H9 (cell line): ENCODE data around the gene CYBB. TPM values are rescaled to one million over a fixed set of nuclear protein-coding genes. Genes with fewer than 3 reads are reported as not detected.

ENCODE experiments used
- DNase-seq: peaks from one replicate; pipeline ENCODE4 v3.0.0-alpha.2; 2017
- H2AFZ ChIP-seq: one replicate; pipeline ENCODE4 v1.6.1; 2013; ENCODE audit warnings: mild to moderate bottlenecking, low read length, control low read depth, moderate library complexity
- H2AK5ac ChIP-seq: 2 replicates; pipeline ENCODE4 v1.6.1; 2013; ENCODE audit warnings: low read length, control low read depth, mixed read lengths; ENCODE audit not compliant: insufficient read length
- H2BK120ac ChIP-seq: one replicate; pipeline ENCODE4 v1.6.1; 2013; ENCODE audit warnings: low read depth, mild to moderate bottlenecking, low read length, control low read depth, inconsistent platforms; ENCODE audit not compliant: poor library complexity, severe bottlenecking
- H2BK12ac ChIP-seq: 2 replicates; pipeline ENCODE4 v1.6.1; 2013; ENCODE audit warnings: low read length, control low read depth, mixed read lengths, low read depth; ENCODE audit not compliant: insufficient read length
- H2BK15ac ChIP-seq: 2 replicates; pipeline ENCODE4 v1.6.1; 2013; ENCODE audit warnings: low read depth, low read length, control low read depth
- H2BK20ac ChIP-seq: one replicate; pipeline ENCODE4 v1.6.1; 2013; ENCODE audit warnings: low read depth, mild to moderate bottlenecking, low read length, control low read depth, inconsistent platforms; ENCODE audit not compliant: poor library complexity, severe bottlenecking
- H2BK5ac ChIP-seq: 2 replicates; pipeline ENCODE4 v1.6.1; 2013; ENCODE audit warnings: low read length, control low read depth, mixed read lengths; ENCODE audit not compliant: insufficient read length
- H3K14ac ChIP-seq: 2 replicates; pipeline ENCODE4 v1.6.1; 2013; ENCODE audit warnings: low read length, control low read depth; ENCODE audit not compliant: insufficient read depth
- H3K18ac ChIP-seq: 2 replicates; pipeline ENCODE4 v1.6.1; 2013; ENCODE audit warnings: low read depth, mild to moderate bottlenecking, mixed read lengths, low read length, control low read depth; ENCODE audit not compliant: insufficient read length
- H3K23ac ChIP-seq: 2 replicates; pipeline ENCODE4 v1.6.1; 2013; ENCODE audit warnings: low read length, control low read depth, mixed read lengths, low read depth; ENCODE audit not compliant: insufficient read length
- H3K23me2 ChIP-seq: 2 replicates; pipeline ENCODE4 v1.6.1; 2013; ENCODE audit warnings: low read depth, mild to moderate bottlenecking, mixed read lengths, low read length, control low read depth; ENCODE audit not compliant: insufficient read length, poor library complexity, severe bottlenecking
- H3K27ac ChIP-seq: 2 replicates; pipeline ENCODE4 v1.5.1; 2013; ENCODE audit warnings: low read length, control low read depth, mixed read lengths, low read depth; ENCODE audit not compliant: insufficient read length
- H3K27me3 ChIP-seq: 2 replicates; pipeline ENCODE4 v1.6.1; 2013; ENCODE audit warnings: low read length, control low read depth, inconsistent platforms; ENCODE audit not compliant: insufficient read depth
- H3K4ac ChIP-seq: 2 replicates; pipeline ENCODE4 v1.6.1; 2013; ENCODE audit warnings: low read depth, mild to moderate bottlenecking, control low read depth, inconsistent platforms, low read length, moderate library complexity
- H3K4me1 ChIP-seq: 2 replicates; pipeline ENCODE4 v1.6.1; 2013; ENCODE audit warnings: low read length, control low read depth, inconsistent platforms; ENCODE audit not compliant: insufficient read depth
- H3K4me2 ChIP-seq: 2 replicates; pipeline ENCODE4 v1.6.1; 2013; ENCODE audit warnings: low read length, control low read depth, mixed read lengths; ENCODE audit not compliant: insufficient read length, insufficient read depth
- H3K56ac ChIP-seq: 2 replicates; pipeline ENCODE4 v1.6.1; 2013; ENCODE audit warnings: low read depth, mild to moderate bottlenecking, mixed read lengths, low read length, control low read depth; ENCODE audit not compliant: insufficient read length
- H3K79me1 ChIP-seq: 2 replicates; pipeline ENCODE4 v1.6.1; 2013; ENCODE audit warnings: low read depth, mild to moderate bottlenecking, moderate library complexity, low read length, control low read depth, inconsistent platforms; ENCODE audit not compliant: insufficient read depth, poor library complexity, severe bottlenecking
- H3K79me2 ChIP-seq: 2 replicates; pipeline ENCODE4 v1.6.1; 2013; ENCODE audit warnings: low read length, control low read depth, inconsistent platforms; ENCODE audit not compliant: insufficient read depth
- H3K9ac ChIP-seq: 2 replicates; pipeline ENCODE4 v1.6.1; 2013; ENCODE audit warnings: low read length, control low read depth, mixed read lengths; ENCODE audit not compliant: insufficient read length; ENCODE audit errors: extremely low read depth
- H3K9me3 ChIP-seq: one replicate; pipeline ENCODE4 v1.6.1; 2013; ENCODE audit warnings: low read depth, low read length, inconsistent platforms; ENCODE audit not compliant: control insufficient read depth
- H3T11ph ChIP-seq: one replicate; pipeline ENCODE4 v1.6.1; 2013; ENCODE audit warnings: mild to moderate bottlenecking, low read length, control low read depth, inconsistent platforms
- H4K20me1 ChIP-seq: one replicate; pipeline ENCODE4 v1.6.1; 2013; ENCODE audit not compliant: control insufficient read depth, insufficient read length, insufficient read depth
- H4K5ac ChIP-seq: 2 replicates; pipeline ENCODE4 v1.6.1; 2013; ENCODE audit warnings: low read depth, mild to moderate bottlenecking, mixed read lengths, low read length, control low read depth; ENCODE audit not compliant: insufficient read length
- H4K8ac ChIP-seq: replicated peaks from 2 replicates; pipeline ENCODE4 v1.6.1; 2013; ENCODE audit warnings: low read length, control low read depth, mixed read lengths, low read depth; ENCODE audit not compliant: insufficient read length
- H4K91ac ChIP-seq: 2 replicates; pipeline ENCODE4 v1.6.1; 2013; ENCODE audit warnings: low read depth, mild to moderate bottlenecking, moderate library complexity, mixed read lengths, low read length, control low read depth; ENCODE audit not compliant: insufficient read length
- H3K27ac Mint-ChIP-seq, 3 experiments: 2 replicates in 2 of 3; 3 replicates in 1 of 3; pipeline ENCODE4 v1.8.0; 2020 to 2021; ENCODE audit warnings: mixed read lengths in 3 of 3, mild to moderate bottlenecking in 1 of 3, moderate library complexity in 1 of 3
- H3K27me3 Mint-ChIP-seq: 2 replicates; pipeline ENCODE4 v1.8.0; 2021; ENCODE audit warnings: low read depth, mild to moderate bottlenecking, moderate library complexity, mixed read lengths
- H3K36me3 Mint-ChIP-seq, 3 experiments: 2 replicates in 2 of 3; 3 replicates in 1 of 3; pipeline ENCODE4 v1.8.0; 2020 to 2021; ENCODE audit warnings: low read depth in 3 of 3, mixed read lengths in 3 of 3; ENCODE audit not compliant: insufficient read depth in 1 of 3
- H3K4me1 Mint-ChIP-seq, 2 experiments: 2 replicates each; pipeline ENCODE4 v1.8.0; 2020; ENCODE audit warnings: mixed read lengths in 2 of 2
- H3K4me3 Mint-ChIP-seq, 2 experiments: 2 replicates in 1 of 2; 3 replicates in 1 of 2; pipeline ENCODE4 v1.8.0; 2020 to 2021; ENCODE audit warnings: mild to moderate bottlenecking in 2 of 2, mixed read lengths in 2 of 2, moderate library complexity in 1 of 2
- H3K9me3 Mint-ChIP-seq, 2 experiments: 2 replicates in 1 of 2; 3 replicates in 1 of 2; pipeline ENCODE4 v1.8.0; 2020; ENCODE audit warnings: mild to moderate bottlenecking in 2 of 2, mixed read lengths in 2 of 2, moderate library complexity in 1 of 2
- WGBS: extraction: QIAGEN DNeasy Blood & Tissue Kit; methylation state at CpG from one replicate; pipeline ENCODE4 v1.1.7; 2013; ENCODE audit warnings: missing lambda C conversion rate, low lambda C conversion rate, mixed read lengths; ENCODE audit not compliant: insufficient read length; ENCODE audit errors: extremely low coverage; 5-methylcytosine and 5-hydroxymethylcytosine counted together
- total RNA-seq: library from RNA; stranded (reverse); gene quantifications from 2 replicates; pipeline ENCODE4 v1.2.1, GENCODE V29; 2021
- TF ChIP-seq, protein P1 (sequence below): fragments of 200-600 bp; sonication (generic); conservative IDR thresholded peaks from 3 replicates; pipeline ENCODE4 v1.8.0; 2021; ENCODE audit warnings: antibody characterized with exemption, mild to moderate bottlenecking

The CYBB gene
- total RNA-seq, 1 experiment from 2014 or later = 0.07 TPM

DNA sequence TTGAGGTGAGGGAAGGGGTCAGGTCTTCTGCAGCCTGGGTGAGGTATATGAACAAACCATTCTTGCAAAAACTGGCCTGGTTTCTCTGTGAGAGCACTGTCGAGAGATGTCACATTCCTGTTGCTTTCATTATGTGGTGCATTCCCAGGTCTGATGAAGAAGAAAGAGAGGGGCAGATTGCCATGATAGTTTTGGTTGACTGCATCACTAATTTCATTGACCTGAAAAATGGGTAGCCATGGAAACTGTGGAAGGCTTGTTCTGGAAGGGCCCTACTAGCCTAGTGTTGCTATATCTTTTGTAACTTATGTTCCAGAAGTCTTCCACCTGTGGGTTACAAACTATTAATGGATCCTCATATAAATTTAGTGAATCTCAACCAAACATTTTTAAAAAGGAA is 32.9 kb upstream of the CYBB start:
- no peaks in the 10 kb centered on the region for H3K27me3 ChIP-seq
- no peak overlapping the region for H2BK12ac ChIP-seq
- no peaks in the 10 kb centered on the region for H3K79me1 ChIP-seq
- H3K27ac ChIP-seq = no peak overlapping the region
- no peaks in the 10 kb centered on the region for H3K23me2 ChIP-seq
- H3K36me3 Mint-ChIP-seq = 0 out of 7 replicates have a peak, but pooled peaks cover 0 to 1% (median 0%) of the 10 kb centered on the region in 3 experiments
- H3K23ac ChIP-seq = no peak overlapping the region
- no peak overlapping the region for H3K4me3 Mint-ChIP-seq
- H3K4ac ChIP-seq = no peak overlapping the region
- no peak overlapping the region for H4K5ac ChIP-seq
- no peak overlapping the region for H2AFZ ChIP-seq
- H3K9ac ChIP-seq = no peak overlapping the region
- H3K27ac Mint-ChIP-seq = no peak overlapping the region
- no peaks in the 10 kb centered on the region for H3K27me3 Mint-ChIP-seq
- H4K91ac ChIP-seq = no peak overlapping the region
- no peaks in the 10 kb centered on the region for H4K20me1 ChIP-seq
- no peaks in the 10 kb centered on the region for H3K4me1 ChIP-seq
- no CpG with 5 or more reads among the region's 1 CpG for WGBS
- no peak overlapping the region for H3T11ph ChIP-seq
- H3K9me3 ChIP-seq = no peaks in the 10 kb centered on the region
- no peak overlapping the region for H3K56ac ChIP-seq
- no peak overlapping the region for H3K18ac ChIP-seq
- no peak overlapping the region for H4K8ac ChIP-seq
- TF ChIP-seq, protein P1, sequence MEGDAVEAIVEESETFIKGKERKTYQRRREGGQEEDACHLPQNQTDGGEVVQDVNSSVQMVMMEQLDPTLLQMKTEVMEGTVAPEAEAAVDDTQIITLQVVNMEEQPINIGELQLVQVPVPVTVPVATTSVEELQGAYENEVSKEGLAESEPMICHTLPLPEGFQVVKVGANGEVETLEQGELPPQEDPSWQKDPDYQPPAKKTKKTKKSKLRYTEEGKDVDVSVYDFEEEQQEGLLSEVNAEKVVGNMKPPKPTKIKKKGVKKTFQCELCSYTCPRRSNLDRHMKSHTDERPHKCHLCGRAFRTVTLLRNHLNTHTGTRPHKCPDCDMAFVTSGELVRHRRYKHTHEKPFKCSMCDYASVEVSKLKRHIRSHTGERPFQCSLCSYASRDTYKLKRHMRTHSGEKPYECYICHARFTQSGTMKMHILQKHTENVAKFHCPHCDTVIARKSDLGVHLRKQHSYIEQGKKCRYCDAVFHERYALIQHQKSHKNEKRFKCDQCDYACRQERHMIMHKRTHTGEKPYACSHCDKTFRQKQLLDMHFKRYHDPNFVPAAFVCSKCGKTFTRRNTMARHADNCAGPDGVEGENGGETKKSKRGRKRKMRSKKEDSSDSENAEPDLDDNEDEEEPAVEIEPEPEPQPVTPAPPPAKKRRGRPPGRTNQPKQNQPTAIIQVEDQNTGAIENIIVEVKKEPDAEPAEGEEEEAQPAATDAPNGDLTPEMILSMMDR = no peak
- no peak overlapping the region for H3K14ac ChIP-seq
- H2BK5ac ChIP-seq = no peak overlapping the region
- H3K79me2 ChIP-seq = no peaks in the 10 kb centered on the region
- peaks cover 57 to 58% of the 10 kb centered on the region in 2 experiments for H3K9me3 Mint-ChIP-seq
- no peak overlapping the region for H2BK20ac ChIP-seq
- no peak overlapping the region for H3K4me2 ChIP-seq
- H3K4me1 Mint-ChIP-seq = no peaks in the 10 kb centered on the region
- no peak for DNase-seq
- H2BK15ac ChIP-seq = no peak overlapping the region
- no peak overlapping the region for H2BK120ac ChIP-seq
- H2AK5ac ChIP-seq = no peak overlapping the region
